ENCODE results near the gene TFDP2. TPM values are rescaled to one million over a fixed set of nuclear protein-coding genes. Genes with fewer than 3 reads are reported as not detected.

The TFDP2 gene
- total and polyA plus RNA-seq, 10 of the 15 experiments (the other 5 are each of a cell fraction or from before 2014, with no cell fraction given), result 28.3 to 100 (median 49.7) TPM

- TF ChIP-seq MTA3 (IDR thresholded peaks at IDR 0.05; ENCODE audit: borderline replicate concordance, low read length) (no peak), CHD1 (IDR thresholded peaks at IDR 0.05; ENCODE audit: low read depth, low read length) (no peak), SREBF1 (IDR thresholded peaks at IDR 0.05; ENCODE audit: low read length) (no peak), YBX1 (IDR thresholded peaks at IDR 0.05) (no peak), ELK1 (IDR thresholded peaks at IDR 0.05; ENCODE audit: low read depth, low read length) (no peak), ATF7 (IDR thresholded peaks at IDR 0.05; ENCODE audit: low read depth) (no peak), MEF2A (IDR thresholded peaks at IDR 0.05; ENCODE audit: insufficient read depth, low read depth, low read length) (no peak), RAD51 (IDR thresholded peaks at IDR 0.05) (no peak), RCOR1 (conservative IDR thresholded peaks at IDR 0.05; ENCODE audit: low read depth, low read length) (no peak), BACH1 (IDR thresholded peaks at IDR 0.05; ENCODE audit: borderline replicate concordance) (no peak), HDGF (IDR thresholded peaks at IDR 0.05) (no peak), CREB1 (IDR thresholded peaks at IDR 0.05; ENCODE audit: low read depth) (no peak), RB1 (IDR thresholded peaks at IDR 0.05; ENCODE audit: borderline replicate concordance) (no peak), WRNIP1 (IDR thresholded peaks at IDR 0.05; ENCODE audit: borderline replicate concordance, low read depth, low read length) (no peak), FOS (IDR thresholded peaks at IDR 0.05; ENCODE audit: borderline replicate concordance, extremely low read depth, insufficient read length) (no peak), ZNF384 (IDR thresholded peaks at IDR 0.05; ENCODE audit: borderline replicate concordance, low read depth, low read length) (no peak), KAT2A (conservative IDR thresholded peaks at IDR 0.05; ENCODE audit: control insufficient read depth, low read depth, low read length) (no peak), ZNF217 (IDR thresholded peaks at IDR 0.05) (peak; percentile 35; the same call in 1 of the 2 replicates), E2F4 (IDR thresholded peaks at IDR 0.05; ENCODE audit: low read depth, low read length) (no peak), RFX5 (IDR thresholded peaks at IDR 0.05; ENCODE audit: low read depth, low read length) (no peak), NR2C1 (IDR thresholded peaks at IDR 0.05) (no peak), BCL11A (IDR thresholded peaks at IDR 0.05; ENCODE audit: low read depth, low read length) (no peak)
- TF ChIP-seq, protein P1, sequence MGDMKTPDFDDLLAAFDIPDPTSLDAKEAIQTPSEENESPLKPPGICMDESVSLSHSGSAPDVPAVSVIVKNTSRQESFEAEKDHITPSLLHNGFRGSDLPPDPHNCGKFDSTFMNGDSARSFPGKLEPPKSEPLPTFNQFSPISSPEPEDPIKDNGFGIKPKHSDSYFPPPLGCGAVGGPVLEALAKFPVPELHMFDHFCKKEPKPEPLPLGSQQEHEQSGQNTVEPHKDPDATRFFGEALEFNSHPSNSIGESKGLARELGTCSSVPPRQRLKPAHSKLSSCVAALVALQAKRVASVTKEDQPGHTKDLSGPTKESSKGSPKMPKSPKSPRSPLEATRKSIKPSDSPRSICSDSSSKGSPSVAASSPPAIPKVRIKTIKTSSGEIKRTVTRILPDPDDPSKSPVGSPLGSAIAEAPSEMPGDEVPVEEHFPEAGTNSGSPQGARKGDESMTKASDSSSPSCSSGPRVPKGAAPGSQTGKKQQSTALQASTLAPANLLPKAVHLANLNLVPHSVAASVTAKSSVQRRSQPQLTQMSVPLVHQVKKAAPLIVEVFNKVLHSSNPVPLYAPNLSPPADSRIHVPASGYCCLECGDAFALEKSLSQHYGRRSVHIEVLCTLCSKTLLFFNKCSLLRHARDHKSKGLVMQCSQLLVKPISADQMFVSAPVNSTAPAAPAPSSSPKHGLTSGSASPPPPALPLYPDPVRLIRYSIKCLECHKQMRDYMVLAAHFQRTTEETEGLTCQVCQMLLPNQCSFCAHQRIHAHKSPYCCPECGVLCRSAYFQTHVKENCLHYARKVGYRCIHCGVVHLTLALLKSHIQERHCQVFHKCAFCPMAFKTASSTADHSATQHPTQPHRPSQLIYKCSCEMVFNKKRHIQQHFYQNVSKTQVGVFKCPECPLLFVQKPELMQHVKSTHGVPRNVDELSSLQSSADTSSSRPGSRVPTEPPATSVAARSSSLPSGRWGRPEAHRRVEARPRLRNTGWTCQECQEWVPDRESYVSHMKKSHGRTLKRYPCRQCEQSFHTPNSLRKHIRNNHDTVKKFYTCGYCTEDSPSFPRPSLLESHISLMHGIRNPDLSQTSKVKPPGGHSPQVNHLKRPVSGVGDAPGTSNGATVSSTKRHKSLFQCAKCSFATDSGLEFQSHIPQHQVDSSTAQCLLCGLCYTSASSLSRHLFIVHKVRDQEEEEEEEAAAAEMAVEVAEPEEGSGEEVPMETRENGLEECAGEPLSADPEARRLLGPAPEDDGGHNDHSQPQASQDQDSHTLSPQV (IDR thresholded peaks at IDR 0.05), result no peak
- TF ChIP-seq, protein P2, sequence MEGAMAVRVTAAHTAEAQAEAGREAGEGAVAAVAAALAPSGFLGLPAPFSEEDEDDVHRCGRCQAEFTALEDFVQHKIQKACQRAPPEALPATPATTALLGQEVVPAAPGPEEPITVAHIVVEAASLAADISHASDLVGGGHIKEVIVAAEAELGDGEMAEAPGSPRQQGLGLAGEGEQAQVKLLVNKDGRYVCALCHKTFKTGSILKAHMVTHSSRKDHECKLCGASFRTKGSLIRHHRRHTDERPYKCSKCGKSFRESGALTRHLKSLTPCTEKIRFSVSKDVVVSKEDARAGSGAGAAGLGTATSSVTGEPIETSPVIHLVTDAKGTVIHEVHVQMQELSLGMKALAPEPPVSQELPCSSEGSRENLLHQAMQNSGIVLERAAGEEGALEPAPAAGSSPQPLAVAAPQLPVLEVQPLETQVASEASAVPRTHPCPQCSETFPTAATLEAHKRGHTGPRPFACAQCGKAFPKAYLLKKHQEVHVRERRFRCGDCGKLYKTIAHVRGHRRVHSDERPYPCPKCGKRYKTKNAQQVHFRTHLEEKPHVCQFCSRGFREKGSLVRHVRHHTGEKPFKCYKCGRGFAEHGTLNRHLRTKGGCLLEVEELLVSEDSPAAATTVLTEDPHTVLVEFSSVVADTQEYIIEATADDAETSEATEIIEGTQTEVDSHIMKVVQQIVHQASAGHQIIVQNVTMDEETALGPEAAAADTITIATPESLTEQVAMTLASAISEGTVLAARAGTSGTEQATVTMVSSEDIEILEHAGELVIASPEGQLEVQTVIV (IDR thresholded peaks at IDR 0.05; ENCODE audit: borderline replicate concordance, partially characterized antibody), result no peak
Measured at GRCh38 chr3:142019794-142020320, 129.5 kb downstream of the TFDP2 start (continued).
